Stimulated activated CD4-positive, alpha-beta T cell treated with anti-CD3 and anti-CD28 coated beads, Interleukin-1b, Interleukin-23, amount 100 ng/mL, for 4 hours (primary cell): ENCODE data around the gene TMEM123.
"Not testable (repeated sequence)": the region's sequence is repeated elsewhere in the genome, so short reads cannot be mapped to it uniquely, and the experiment has no call there.

Experiments used
- DNase-seq, 2 donors: peaks; one replicate each; pipeline ENCODE4 v3.0.0-alpha.2; 2020; ENCODE audit warnings: low read depth in 2 of 2

TMEM123 gene

GRCh38 chr11:102449651-102450570, 2.7 kb downstream of the TMEM123 start:
- DNase-seq = no peak

GRCh38 chr11:102448869-102449224, 3.7 kb downstream of the TMEM123 start:
- DNase-seq = no peak

- no peak for DNase-seq
Observed at GRCh38 chr11:102447941-102448868, 4.4 kb downstream of the TMEM123 start.

GRCh38 chr11:102447193-102447592, 5.4 kb downstream of the TMEM123 start:
- DNase-seq = no peak

GRCh38 chr11:102446606-102447005, 6.0 kb downstream of the TMEM123 start:
- no peak for DNase-seq

GRCh38 chr11:102444693-102445092, 7.9 kb downstream of the TMEM123 start:
- DNase-seq = not testable (repeated sequence)

- DNase-seq = not testable (repeated sequence)
Observed at GRCh38 chr11:102444142-102444541, 8.4 kb downstream of the TMEM123 start.

GRCh38 chr11:102439063-102439363, 13.6 kb downstream of the TMEM123 start:
- DNase-seq = not testable (repeated sequence)

GRCh38 chr11:102438311-102439062, 14.1 kb downstream of the TMEM123 start:
- peak in 1 of 2 donors; percentile 15 for DNase-seq

- DNase-seq = no peak
Observed at GRCh38 chr11:102437727-102438126, 14.8 kb downstream of the TMEM123 start.

- no peak for DNase-seq
Observed at GRCh38 chr11:102436976-102437375, 15.6 kb downstream of the TMEM123 start.

- DNase-seq = no peak
Observed at GRCh38 chr11:102436561-102436960, 16.0 kb downstream of the TMEM123 start.

GRCh38 chr11:102435688-102436087, 16.9 kb downstream of the TMEM123 start:
- no peak for DNase-seq

- not testable (repeated sequence) for DNase-seq
Observed at GRCh38 chr11:102433571-102433970, 19.0 kb downstream of the TMEM123 start.

- DNase-seq = not testable (repeated sequence)
Observed at GRCh38 chr11:102432560-102432959, 20.0 kb downstream of the TMEM123 start.

GRCh38 chr11:102431404-102431803, 21.2 kb downstream of the TMEM123 start:
- no peak for DNase-seq

- no peak for DNase-seq
Observed at GRCh38 chr11:102430158-102430836, 22.3 kb downstream of the TMEM123 start.

GRCh38 chr11:102429691-102430090, 22.9 kb downstream of the TMEM123 start:
- DNase-seq = no peak

- DNase-seq = no peak
Observed at GRCh38 chr11:102429226-102429625, 23.3 kb downstream of the TMEM123 start.

- DNase-seq = no peak
Observed at GRCh38 chr11:102428696-102429095, 23.9 kb downstream of the TMEM123 start.

- DNase-seq = no peak
Observed at GRCh38 chr11:102427068-102427467, 25.5 kb downstream of the TMEM123 start.
